Daoy (cell line): ENCODE data around the gene PRPF6. TPM values are rescaled to one million over a fixed set of nuclear protein-coding genes. Genes with fewer than 3 reads are reported as not detected.

Experiments
- DNase-seq: peaks from one replicate; pipeline ENCODE4 v3.0.0-alpha.2; 2015; ENCODE audit warnings: low read depth
- total RNA-seq: library from RNA; depleted of rRNA; stranded (reverse); fragments of >200 nt; shearing (Covaris generic); gene quantifications from 2 replicates; pipeline ENCODE4 v1.2.3, GENCODE V29; 2014; rRNA removed

PRPF6 gene, protein sequence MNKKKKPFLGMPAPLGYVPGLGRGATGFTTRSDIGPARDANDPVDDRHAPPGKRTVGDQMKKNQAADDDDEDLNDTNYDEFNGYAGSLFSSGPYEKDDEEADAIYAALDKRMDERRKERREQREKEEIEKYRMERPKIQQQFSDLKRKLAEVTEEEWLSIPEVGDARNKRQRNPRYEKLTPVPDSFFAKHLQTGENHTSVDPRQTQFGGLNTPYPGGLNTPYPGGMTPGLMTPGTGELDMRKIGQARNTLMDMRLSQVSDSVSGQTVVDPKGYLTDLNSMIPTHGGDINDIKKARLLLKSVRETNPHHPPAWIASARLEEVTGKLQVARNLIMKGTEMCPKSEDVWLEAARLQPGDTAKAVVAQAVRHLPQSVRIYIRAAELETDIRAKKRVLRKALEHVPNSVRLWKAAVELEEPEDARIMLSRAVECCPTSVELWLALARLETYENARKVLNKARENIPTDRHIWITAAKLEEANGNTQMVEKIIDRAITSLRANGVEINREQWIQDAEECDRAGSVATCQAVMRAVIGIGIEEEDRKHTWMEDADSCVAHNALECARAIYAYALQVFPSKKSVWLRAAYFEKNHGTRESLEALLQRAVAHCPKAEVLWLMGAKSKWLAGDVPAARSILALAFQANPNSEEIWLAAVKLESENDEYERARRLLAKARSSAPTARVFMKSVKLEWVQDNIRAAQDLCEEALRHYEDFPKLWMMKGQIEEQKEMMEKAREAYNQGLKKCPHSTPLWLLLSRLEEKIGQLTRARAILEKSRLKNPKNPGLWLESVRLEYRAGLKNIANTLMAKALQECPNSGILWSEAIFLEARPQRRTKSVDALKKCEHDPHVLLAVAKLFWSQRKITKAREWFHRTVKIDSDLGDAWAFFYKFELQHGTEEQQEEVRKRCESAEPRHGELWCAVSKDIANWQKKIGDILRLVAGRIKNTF
- total RNA-seq = 81.6 and 82.7 TPM in 2 replicates

GRCh38 chr20:63980806-63981728, at the start of gene PRPF6:
TSS of gene PRPF6 (plus strand) at chr20:63981132. CDS start at chr20:63981246, 114 bp downstream.
- peak; percentile 97 for DNase-seq

DNA sequence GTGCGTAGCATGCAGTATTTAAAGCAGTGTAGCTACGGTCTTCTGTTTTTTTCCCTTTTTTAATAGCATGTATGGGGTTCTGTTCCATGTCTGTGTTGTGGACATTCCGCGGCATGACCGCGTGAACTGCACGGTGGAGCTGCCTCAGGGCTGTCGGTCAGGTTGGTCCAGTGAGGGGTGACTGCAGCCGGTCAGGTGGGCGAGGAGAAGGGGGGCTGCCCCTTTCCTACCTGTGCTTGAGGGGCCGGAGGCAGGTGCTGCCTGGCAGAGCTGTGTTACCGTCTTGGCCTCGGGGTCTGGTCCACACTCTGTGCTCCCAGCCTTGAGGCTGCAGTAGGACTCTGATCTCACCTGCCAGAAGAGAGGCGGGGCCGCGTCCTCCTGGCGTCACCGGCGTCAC, 49.2 kb upstream of the PRPF6 start:
- DNase-seq = no peak

DNA sequence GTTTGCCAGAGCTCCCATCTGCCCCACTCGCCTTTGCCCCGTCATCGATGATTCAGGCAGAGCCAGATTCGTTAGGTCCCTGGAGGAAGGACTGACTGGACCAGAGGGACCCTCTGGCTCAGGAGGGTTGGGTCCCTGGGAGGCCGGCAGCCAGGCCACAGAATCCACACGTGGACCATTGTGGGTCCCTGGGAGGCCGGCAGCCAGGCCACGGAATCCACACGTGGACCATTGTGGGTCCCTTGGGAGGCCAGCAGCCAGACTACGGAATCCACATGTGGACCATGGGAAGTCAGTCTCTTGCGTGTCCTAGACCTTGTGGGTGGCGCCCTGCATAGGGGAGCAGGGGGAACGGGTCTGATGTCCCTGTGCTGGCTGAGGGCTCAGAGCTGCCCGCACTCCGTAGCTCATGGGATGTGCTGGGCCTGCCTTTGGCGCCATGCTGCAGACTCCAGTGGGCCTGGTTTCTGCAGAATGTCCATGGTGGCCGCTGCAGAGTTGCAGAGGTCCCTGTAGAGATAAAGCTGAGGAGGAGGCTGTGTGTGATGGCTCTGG, 48.2 kb upstream of the PRPF6 start:
- no peak for DNase-seq

DNA sequence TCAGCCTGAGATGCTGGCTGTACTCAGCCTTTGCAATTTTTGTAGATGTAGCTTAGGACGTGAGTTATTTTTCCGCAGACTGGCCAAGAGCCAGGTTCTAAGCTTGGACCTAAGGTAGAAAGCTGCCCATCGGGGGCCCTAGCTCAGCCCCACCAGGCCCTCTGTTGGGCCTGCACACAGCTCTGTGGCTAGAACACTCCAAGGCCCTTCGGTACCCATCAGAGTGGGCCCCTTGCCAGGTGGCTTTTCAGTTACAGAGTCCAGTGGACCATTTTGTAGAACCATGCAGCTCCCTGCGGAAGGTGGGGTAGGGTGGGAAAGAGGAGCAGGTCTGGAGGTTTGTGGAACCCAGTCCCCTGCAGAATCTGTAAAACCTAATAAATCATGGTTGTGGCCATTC, 47.3 kb upstream of the PRPF6 start:
- DNase-seq = no peak

DNA sequence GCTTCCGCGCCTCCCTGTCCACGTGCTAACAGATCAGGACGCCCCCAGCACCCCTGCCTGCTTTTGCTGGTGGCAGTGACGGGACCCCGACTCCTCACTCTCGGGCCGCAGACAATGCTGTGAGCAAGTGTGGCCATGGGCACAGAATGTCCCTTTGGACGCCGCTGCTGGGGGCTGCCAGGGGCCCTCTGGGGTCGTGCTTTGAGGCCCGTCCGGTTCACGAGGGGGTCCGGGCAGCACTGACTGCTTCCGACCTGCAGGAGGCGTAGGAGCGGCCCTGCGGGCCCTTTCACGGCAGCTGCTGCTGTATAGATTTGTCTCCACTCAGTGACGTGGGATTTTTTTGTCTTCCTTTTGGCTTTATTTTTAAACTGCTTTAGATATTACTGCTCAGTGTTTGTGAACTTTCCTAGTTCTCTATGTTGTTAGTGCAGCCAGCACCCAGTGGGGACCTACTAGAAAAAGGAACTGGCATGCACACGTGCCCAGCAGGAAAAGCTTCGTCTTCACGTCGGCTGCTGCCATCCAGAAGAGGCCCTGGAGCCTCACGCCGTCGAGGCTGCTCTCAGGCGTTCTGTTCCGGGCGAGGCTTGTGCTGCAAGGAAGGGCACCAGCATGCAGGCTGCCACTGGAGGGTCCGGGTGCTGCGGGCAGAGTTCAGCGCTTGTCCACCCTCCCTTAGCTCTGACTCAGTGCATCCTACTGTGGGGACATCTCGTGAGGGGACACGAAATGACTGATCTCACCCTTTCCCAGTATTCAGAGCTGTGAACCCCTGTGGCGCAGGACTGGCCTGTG, 46.5 kb upstream of the PRPF6 start:
- no peak for DNase-seq

GRCh38 chr20:63935447-63935846, 45.5 kb upstream of the PRPF6 start:
- DNase-seq = no peak

DNA sequence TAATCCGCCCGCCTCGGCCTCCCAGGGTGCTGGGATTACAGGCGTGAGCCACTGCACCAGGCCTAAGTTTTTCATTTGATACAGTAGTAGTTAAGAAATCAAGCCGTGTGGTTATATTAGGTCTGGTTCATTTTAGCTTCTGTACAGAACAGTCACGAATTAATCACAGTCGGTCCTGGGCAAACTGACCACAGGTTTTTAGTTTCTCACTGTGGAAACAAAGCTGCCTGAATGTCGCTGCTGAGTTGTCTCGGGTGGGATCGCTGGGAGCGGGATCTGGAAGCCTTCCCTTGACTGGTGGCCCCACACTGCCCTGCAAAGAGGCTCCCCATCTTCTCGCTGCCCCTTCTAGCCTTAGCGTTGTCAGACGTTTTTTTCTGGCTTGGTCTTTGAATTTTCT, 43.3 kb upstream of the PRPF6 start:
- DNase-seq = no peak

DNA sequence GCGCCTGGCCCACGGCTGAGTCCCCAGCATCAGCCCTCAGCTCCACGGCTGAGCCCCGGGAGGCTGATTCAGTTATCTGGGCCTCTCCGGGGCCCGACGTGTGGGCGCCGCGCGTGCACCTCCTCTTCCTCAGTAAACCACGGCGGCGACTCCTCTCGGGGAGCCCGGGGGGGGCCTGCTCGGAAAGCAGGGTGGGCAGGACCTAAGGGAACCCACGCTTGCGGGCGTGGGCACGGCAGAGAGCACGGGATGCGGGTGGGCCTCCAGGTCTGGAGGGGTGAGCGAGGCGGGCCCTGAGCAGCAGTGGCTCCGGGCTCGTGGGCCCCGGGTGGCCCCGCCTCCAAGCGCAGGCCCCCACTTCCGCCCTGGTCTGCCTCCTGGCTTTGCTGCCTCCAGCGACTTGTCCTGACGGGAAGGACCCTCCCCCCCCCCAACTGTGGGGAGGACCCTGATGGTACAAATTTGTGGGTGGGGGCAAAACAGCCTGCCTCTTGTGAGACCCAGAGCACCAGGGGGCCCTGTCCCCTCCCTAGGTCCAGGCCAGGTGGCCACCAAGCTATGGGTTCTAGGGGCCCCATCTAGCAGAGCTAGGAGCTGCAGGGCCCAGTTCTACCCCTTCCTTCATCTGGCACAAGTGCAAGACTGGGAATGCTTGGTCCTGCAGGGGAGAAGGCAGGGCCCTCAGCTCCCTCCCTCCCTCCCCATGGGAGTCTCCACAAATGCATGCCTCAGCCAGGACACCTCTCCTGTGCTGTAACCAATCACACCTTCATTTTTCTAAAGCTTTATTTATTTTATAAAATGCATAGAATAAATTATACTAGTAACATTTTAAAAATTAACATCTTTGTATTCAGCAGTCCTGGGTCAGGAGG, 41.6 kb upstream of the PRPF6 start:
- DNase-seq = no peak

GRCh38 chr20:63940071-63940471, 40.9 kb upstream of the PRPF6 start:
- no peak for DNase-seq

DNA sequence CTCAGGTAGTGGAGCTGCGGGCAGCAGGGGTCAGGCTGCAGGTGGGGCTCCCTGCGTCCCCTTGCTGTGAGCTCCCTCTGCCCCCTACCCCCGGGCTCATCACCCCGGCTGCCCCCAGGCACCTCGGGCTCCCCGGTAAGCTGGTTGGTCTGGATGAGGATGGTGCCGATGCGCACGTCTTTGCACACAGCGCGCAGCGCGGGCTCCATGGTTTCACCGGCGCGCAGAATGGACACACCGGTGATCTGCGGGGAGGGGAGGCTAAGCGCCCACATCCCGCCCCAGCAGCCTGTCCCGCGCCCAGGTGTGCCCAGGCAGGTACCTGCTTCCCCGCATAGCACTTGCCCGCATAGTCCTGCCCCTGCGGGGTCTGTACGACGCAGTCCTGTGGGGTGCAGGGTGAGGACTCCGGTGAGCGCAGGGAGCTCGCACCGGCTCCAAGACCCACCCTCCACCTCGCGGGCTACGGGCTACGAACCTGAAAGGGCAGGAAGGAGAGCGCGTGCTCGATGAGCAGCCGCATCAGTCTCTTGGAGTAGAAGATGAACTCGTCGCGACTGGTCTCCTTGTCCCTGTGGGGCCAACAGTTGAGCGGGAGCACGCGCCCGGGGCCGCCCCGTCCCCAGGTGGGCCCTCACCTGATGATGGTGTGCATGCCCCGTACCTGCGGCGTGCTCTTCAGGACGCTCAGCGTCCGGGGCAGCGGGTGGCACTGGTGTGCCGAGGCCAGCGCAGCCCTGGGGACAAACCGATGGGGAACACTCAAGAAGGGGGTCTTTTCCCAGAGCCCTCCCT, 40.3 kb upstream of the PRPF6 start:
- no peak for DNase-seq

DNA sequence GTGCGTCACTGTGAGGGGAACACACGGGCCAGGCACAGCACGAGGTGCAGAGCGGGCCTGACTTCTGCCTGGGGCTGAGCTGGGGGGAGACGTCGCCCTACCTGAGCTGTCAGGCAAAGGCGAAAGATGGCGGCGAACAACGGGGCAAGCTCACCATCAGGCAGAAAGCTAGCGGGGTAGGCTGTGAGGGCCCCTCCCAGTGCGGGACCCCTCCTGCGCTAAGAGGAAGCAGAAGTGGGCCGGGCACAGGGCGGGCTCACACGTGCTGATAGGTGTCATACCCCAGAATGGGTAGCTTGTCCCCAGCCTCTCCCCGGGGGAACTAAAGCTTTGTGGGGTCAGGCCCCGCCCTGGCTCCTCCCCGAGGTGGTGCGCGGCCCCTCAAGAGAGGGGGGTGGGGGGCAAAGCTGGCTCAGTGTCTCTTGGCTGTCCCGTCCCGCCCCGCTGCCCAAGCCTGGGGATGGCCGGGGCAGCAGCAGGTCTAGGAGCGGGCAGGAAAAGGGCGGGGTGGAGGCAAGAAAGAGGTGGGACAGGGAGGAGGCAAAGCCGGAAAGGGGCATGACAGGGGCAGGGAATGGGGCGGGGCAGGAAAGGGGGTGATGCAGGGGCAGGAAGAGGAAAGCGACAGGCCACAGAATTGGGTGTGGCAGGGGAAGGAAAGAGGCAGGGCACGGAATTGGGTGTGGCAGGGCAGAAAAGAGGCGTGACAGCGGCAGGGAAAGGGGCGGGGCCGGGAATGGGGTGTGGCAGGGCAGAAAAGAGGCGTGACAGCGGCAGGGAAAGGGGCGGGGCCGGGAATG, 39.5 kb upstream of the PRPF6 start:
- DNase-seq = no peak

- DNase-seq = no peak
Observed at GRCh38 chr20:63942250-63942951, 38.5 kb upstream of the PRPF6 start.

- no peak for DNase-seq
Observed at GRCh38 chr20:63942969-63943807, 37.7 kb upstream of the PRPF6 start.

- no peak for DNase-seq
Observed at GRCh38 chr20:63943808-63944077, 37.2 kb upstream of the PRPF6 start.

DNA sequence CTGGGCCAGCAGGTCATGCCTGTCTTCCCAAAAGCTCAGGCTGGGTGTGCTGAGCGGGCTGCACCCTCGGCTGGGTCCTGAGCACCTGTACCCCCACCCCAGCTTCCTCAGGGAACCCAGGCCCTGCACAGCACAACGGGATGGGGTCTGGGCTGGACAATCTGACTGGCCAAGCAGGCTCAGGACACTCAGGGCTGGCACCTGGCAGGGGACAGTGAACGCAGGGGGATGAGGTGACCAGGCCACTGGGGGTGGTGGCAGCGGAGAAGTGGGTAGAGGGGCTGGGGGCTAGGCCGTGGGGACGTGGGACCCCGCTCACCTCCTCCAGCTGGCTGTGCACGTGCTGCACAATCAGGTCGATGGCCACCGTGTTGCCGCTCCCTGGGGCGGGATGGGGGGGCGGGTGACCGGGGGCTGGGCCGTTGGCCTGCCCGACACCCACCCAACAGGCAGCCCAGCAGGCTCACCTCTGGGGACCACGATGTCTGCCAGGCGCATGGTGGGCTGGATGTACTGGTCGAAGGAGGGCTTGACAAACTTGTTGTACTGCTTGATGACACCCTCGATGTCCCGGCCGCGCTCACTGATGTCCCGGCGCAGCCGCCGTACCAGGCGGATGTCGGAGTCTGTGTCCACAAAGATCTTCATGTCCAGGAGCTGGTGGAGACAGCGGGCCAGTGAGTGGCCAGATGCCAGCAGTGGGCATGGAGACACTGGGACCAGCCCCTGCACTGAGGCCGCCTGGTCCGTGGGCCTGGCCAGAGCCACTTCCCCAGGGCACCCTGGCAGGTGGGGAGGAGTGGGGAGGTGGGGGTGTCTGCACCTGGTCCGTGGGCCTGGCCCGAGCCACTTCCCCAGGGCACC, 36.6 kb upstream of the PRPF6 start:
- DNase-seq = no peak
